HG03439 (cell line): ENCODE results near the gene KRT38.

Source experiments
- ATAC-seq: cut with Tn5 transposase; IDR thresholded peaks from one replicate; pipeline ENCODE4 v1.9.1; 2021; ENCODE audit warnings: mild to moderate bottlenecking, moderate library complexity; ENCODE audit not compliant: unreplicated experiment

Gene KRT38

GRCh38 chr17:41440531-41441033 lies at the start of gene KRT38:
Gene KRT38, minus strand, starts transcription at chr17:41440983. Its CDS starts 62 bp downstream, at chr17:41440921.
- ATAC-seq: no peak

GRCh38 chr17:41489531-41489930 lies 48.7 kb upstream of the KRT38 start, which contains the start of gene KRT36:
Gene KRT36, minus strand, starts transcription at chr17:41489910. Its CDS starts 46 bp downstream, at chr17:41489864.
- ATAC-seq: no peak

GRCh38 chr17:41486809-41487530 lies 46.2 kb upstream of the KRT38 start:
- no peak for ATAC-seq

- ATAC-seq: no peak
These were observed 45.5 kb upstream of the KRT38 start for GRCh38 chr17:41486316-41486715.

GRCh38 chr17:41484920-41485904 lies 44.4 kb upstream of the KRT38 start:
- ATAC-seq: no peak

- no peak for ATAC-seq
These were observed 43.4 kb upstream of the KRT38 start for GRCh38 chr17:41483991-41484826.

GRCh38 chr17:41483531-41483930 lies 42.7 kb upstream of the KRT38 start:
- ATAC-seq: no peak

- no peak for ATAC-seq
These were observed 40.3 kb upstream of the KRT38 start, which contains the start of gene KRT35 for GRCh38 chr17:41481036-41481435. Gene KRT35, minus strand, starts transcription at chr17:41481151. Its CDS starts 54 bp downstream, at chr17:41481097.

- no peak for ATAC-seq
These were observed 39.8 kb upstream of the KRT38 start for GRCh38 chr17:41480581-41480980.

- ATAC-seq: no peak
These were observed 39.4 kb upstream of the KRT38 start for GRCh38 chr17:41480136-41480535.

- ATAC-seq: no peak
These were observed 37.5 kb upstream of the KRT38 start for GRCh38 chr17:41478237-41478636.

GRCh38 chr17:41476866-41477815 lies 36.4 kb upstream of the KRT38 start:
- no peak for ATAC-seq

- ATAC-seq: no peak
These were observed 34.6 kb upstream of the KRT38 start for GRCh38 chr17:41475421-41475820.

GRCh38 chr17:41474863-41475262 lies 34.1 kb upstream of the KRT38 start:
- ATAC-seq: no peak

- ATAC-seq: no peak
These were observed 27.6 kb upstream of the KRT38 start for GRCh38 chr17:41468346-41468745.

GRCh38 chr17:41467561-41467960 lies 26.8 kb upstream of the KRT38 start:
- ATAC-seq: no peak

- no peak for ATAC-seq
These were observed 26.2 kb upstream of the KRT38 start, which contains the start of gene KRT32 for GRCh38 chr17:41466988-41467387. Gene KRT32, minus strand, starts transcription at chr17:41467386. Its CDS starts 61 bp downstream, at chr17:41467325.

GRCh38 chr17:41464682-41465081 lies 23.9 kb upstream of the KRT38 start:
- ATAC-seq: no peak

GRCh38 chr17:41464173-41464572 lies 23.4 kb upstream of the KRT38 start:
- no peak for ATAC-seq
